HG02852 (cell line): ENCODE data around the gene LCN15.
A peak's percentile ranks its signal among the peaks of the same experiment; 100 is the strongest.

Source experiments
- ATAC-seq: cut with Tn5 transposase; IDR thresholded peaks from one replicate; pipeline ENCODE4 v1.9.1; 2021; ENCODE audit warnings: mild to moderate bottlenecking, moderate library complexity; ENCODE audit not compliant: unreplicated experiment

The LCN15 gene

GRCh38 chr9:136741883-136742571, 22.3 kb downstream of the LCN15 start:
- no peak for ATAC-seq

- no peak for ATAC-seq
Measured at GRCh38 chr9:136740971-136741882, 23.1 kb downstream of the LCN15 start.

GRCh38 chr9:136740491-136740890, 23.8 kb downstream of the LCN15 start:
- no peak for ATAC-seq

- no peak for ATAC-seq
Measured at GRCh38 chr9:136740069-136740468, 24.2 kb downstream of the LCN15 start.

DNA sequence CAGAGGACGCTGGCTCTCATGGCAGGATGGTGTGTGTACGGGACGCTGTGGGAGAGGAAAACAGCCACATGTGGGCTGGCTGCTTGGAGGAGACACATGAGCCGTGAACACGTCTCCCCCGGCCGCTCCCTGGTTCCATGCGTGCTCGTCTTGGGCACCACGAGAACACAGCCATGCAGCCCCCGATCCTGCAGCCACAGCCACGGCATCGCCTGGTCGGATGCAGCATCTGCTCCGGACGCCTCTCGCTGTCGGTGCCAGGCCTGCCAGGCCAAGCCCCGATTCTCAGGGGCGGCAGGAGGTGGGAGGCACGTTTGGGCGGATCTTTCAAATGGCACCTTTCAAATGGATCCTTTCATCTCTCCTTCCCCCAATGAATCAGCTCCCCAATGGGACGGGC, 24.8 kb downstream of the LCN15 start:
- ATAC-seq: no peak

DNA sequence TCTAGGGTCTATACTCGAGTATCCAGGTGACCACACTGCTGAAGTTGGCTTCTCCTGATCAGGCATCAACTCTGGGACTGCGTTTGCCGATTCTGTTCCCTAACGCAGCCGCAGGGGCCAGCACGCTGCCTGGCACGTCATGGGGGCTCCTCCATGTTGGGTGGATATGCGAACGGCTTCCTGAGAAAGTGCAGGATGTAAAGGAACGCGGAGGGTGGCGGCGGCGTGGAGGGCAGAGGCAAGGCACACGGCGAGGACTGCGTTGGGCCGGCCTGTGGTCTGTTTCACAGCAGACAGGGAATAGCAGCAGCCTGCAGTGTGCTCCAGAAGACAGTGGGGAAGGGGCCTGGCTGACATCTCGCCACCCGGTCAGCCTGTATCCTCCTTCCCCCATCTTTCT, 25.4 kb downstream of the LCN15 start:
- ATAC-seq: no peak

DNA sequence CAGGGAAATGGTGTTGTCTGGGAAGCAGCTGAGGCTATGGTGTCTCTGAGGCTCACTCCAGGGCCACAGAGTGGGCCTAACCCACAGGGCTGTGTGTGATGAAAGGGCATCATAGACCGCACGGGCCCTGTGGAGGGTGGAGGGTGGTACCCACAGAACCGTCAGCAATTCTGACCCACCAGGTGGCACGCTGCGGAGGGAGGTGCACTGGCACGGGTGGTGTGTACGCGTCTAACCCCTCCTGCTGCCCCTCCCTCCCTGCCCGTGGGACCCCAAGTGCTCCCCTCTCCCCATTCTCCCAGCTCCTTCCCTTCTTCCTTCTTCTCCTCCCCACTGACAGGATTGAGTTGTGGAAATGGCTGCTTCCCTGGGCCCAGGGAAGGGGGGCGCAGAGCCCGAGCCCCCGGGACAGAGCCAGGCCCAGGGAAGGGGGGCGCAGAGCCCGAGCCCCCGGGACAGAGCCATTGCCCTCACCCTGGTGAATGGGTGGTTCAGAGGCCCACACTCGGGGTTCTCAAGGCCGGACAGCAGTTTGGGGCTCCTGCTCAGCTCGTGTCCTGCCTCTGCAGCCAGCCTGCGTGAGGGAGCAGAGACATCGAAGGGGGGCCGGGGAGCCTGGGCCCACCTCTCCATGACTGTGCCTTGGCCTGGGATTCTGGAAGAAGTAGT, 28.4 kb downstream of the LCN15 start:
- no peak for ATAC-seq

GRCh38 chr9:136734837-136735496, 29.4 kb downstream of the LCN15 start:
- ATAC-seq: no peak

DNA sequence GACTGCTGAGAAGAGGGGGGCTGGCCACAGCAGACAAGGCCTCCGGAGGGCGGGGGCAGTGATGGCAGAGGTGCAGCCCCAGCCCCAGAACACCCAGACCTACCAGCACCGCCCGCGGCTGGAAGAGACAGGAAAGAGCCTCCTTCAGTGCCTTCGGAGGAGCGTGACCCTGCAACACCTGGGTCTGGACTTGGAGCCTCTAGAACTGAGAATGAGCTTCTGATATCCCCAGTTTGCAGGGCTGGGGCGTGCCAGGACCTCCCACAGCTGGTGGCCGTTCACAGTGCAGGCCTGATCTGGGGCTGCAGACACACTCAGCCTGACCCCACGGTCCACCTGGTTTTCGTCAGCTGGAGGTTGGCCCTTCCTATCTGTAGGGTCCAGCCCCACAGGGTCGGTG, 30.7 kb downstream of the LCN15 start:
- no peak for ATAC-seq

- ATAC-seq: no peak
Measured at GRCh38 chr9:136732444-136733178, 31.7 kb downstream of the LCN15 start.

GRCh38 chr9:136729926-136730325, 34.4 kb downstream of the LCN15 start:
- ATAC-seq: no peak

DNA sequence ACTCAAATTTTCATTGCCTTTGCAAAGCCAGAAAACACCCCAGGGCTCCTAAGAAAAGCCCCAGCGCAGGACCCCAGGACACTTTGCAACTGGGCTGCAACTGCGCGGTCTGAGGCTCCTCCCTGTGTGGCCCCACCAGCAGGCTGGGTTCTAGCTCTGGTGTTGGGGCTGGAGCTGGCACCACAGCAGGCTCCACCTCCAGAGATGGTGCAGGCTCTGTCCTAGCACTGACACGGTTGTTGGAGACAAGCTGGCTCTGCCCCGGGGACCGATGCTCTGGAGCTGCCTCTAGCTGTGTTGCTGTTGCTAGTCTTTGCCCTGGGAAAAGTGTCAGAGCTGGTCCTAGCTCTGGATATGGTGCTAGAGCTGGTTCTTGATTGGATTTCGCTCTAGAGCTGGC, 35.2 kb downstream of the LCN15 start:
- no peak for ATAC-seq

DNA sequence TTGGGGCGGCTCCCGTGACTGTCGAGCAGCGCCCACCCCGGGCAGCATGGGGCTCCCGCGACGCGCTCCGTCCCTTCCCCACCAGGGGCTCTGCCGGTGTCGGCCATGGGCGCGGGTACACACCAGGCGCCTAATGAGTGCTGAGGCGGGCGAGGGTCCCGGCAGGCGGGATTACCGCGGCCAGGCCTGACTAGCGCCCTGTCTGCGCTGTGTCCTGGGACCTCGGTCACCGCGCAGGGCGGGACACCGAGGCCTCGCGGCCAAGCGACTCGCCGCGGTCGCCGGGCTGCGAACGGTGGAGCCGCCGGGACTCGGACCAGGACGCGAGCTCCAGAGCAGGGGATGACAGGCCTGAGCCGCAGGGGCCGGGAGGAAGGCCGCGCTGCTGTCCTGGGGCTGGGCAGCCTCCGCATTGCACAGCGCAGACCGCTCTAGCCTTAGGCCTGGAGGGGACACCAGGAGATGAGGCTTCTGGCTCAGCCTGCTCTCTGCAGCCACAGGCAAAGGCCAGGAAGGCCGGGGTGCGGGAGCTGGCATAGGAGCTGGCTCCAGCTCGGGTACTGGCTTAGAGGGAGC, 35.7 kb downstream of the LCN15 start:
- ATAC-seq: peak; percentile 14

DNA sequence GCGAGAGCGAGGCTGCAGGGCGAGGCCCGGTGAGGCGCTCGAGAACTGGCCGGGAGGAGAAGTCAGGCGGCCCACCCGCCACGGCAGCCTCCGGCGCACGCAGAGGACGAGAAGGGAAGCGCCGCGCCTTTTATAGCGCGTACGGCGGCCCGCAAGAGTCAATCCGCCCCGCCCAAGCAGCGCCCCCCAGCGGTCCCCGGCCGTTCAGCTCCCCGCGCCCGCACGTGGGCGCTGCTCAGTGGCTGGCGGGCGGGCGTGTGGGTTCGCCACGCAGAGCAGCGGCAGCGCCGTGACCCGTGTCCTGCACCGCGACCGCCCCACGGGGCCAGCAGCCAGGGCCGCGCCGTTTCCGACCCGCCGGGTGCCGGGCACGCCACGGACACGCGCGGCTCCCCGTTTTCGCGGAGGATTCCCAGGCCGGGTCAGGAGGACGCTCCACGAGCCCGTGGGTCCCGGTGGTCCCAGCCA, 36.2 kb downstream of the LCN15 start:
- peak; percentile 57 for ATAC-seq

DNA sequence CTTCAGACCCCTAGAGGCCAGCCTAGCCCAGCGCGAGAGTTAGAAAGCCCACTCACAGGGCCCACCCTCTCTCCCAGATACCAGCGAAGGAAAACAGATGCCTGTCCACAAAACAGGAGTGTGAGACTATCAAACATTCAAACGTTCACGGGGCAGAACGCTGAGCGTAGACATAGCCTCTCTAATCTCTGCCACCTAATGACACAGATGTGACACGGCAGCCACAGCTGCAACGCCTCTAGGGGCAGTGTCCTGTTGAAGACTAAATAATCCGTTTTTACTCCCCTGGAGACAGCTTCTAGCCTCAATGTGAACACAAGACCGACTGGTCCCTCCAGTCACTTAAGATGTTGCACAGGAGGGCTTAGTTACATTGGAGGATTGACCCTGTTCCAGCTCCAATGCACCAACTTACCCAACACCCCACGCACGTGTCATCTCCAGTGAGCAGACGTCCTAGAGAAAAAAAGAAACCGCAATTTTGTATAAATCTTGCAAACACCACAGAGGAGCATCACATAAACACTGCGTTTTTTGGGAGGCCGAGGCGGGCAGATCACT, 37.6 kb downstream of the LCN15 start:
- no peak for ATAC-seq

DNA sequence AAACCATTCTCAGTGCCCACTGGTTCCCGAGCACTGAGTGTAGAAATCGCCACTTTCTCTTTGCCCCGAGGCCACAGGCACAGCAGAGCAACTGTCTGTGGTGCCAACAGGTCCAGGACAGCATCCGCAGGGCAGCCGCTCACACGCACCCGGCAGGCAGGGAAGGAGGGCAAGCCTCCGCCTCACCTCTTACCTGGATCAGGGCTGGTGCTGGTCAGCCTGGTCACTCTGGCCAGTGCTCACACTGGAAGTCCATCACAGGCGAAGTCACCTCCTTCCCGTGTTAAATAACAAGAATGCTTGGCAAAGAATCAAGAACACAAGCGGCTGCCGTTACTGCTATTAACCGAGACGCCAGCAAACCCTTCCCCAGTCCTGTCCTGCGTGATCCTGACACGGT, 38.2 kb downstream of the LCN15 start:
- no peak for ATAC-seq

GRCh38 chr9:136725612-136726011, 38.7 kb downstream of the LCN15 start:
- ATAC-seq: no peak

DNA sequence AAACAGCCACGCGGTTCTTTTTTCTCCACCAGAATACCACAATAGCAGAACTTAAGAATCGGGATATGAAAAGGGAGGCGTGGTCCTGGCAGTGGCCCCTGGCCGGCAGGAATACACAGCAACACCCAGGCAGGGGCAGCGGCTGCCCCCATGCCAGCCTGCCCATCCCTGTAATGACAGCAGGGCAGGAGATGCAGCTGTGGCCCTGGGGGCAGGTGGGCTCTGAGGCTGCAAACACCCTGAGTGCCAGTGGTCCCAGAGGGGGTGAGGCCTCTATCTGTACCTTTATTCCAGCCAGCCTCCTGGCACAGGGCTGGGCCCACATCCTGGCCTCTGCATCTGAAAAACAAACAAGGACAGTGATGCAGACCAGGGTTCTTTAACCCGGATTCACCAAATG, 39.5 kb downstream of the LCN15 start:
- no peak for ATAC-seq

GRCh38 chr9:136723989-136724388, 40.3 kb downstream of the LCN15 start:
- ATAC-seq: no peak
